ENCODE measurements around the gene LMBR1L.

LMBR1L gene

DNA sequence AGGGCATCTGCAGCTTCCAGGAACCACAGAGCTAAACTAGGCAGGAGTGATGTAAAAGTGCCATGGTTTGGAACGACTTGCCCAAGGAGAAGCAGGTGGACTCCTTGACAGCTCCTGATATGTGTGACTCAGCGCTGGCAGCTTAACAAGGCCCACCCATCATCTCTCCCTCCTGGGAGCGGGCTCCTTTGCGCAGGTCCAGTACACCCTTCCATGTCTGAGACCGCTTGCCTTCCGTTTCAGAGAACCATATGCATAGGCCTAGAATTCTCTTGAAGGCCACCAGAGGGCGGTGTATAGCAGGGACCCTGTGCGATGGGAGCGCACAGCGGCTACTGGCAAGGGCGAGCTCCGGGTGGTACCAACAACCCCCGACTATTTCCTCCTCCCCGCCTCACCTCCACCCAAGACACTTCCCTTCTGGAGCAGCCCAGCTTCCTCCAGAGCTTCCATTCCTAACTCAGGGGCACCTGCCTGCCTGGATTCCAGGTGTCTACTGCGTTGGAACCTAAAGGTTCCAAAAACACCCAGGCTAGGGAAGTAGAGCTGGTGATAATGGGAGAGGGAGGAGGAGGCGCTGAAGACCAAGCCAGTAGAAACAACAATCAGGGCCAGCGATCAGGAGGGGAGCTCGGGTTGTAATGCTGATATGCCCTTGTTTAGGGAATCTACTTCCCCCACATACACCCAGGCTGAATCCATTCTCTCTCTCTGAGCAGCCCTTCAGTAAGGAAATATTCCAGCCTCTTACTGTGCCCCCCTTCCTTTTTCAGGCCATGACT, 22.3 kb downstream of the LMBR1L start:
- H3K36me3 ChIP-seq (ENCODE audit: control insufficient read depth, insufficient read depth, low read length): no peaks in the 10 kb centered on the region
- no peak overlapping the region for H3K4me3 ChIP-seq (replicated peaks; ENCODE audit: low read depth, low read length)
- H3K27me3 ChIP-seq (replicated peaks; ENCODE audit: control insufficient read depth, insufficient read depth, low read length): peaks cover 1% of the 10 kb centered on the region; the same call in 1 of the 2 replicates
- DNase-seq (ENCODE audit: extremely low read depth, insufficient read length): peak; percentile 66
- peak; percentile 96 for TF ChIP-seq CTCF (IDR thresholded peaks at IDR 0.05; ENCODE audit: insufficient read depth, low read length, poor library complexity, severe bottlenecking)

- peaks cover 1% of the 10 kb centered on the region; the same call in 1 of the 2 replicates for H3K27me3 ChIP-seq (replicated peaks; ENCODE audit: control insufficient read depth, insufficient read depth, low read length)
- H3K36me3 ChIP-seq (ENCODE audit: control insufficient read depth, insufficient read depth, low read length): no peaks in the 10 kb centered on the region
- no peak for DNase-seq (ENCODE audit: extremely low read depth, insufficient read length)
- no peak for TF ChIP-seq CTCF (IDR thresholded peaks at IDR 0.05; ENCODE audit: insufficient read depth, low read length, poor library complexity, severe bottlenecking)
- no peak overlapping the region for H3K4me3 ChIP-seq (replicated peaks; ENCODE audit: low read depth, low read length)
Observed at GRCh38 chr12:49086116-49086515, 24.5 kb downstream of the LMBR1L start.

- peaks cover 1% of the 10 kb centered on the region; the same call in 1 of the 2 replicates for H3K27me3 ChIP-seq (replicated peaks; ENCODE audit: control insufficient read depth, insufficient read depth, low read length)
- no peak for DNase-seq (ENCODE audit: extremely low read depth, insufficient read length)
- no peaks in the 10 kb centered on the region for H3K36me3 ChIP-seq (ENCODE audit: control insufficient read depth, insufficient read depth, low read length)
- H3K4me3 ChIP-seq (replicated peaks; ENCODE audit: low read depth, low read length): no peak overlapping the region
- no peak for TF ChIP-seq CTCF (IDR thresholded peaks at IDR 0.05; ENCODE audit: insufficient read depth, low read length, poor library complexity, severe bottlenecking)
Observed at GRCh38 chr12:49084438-49084837, 26.2 kb downstream of the LMBR1L start.

GRCh38 chr12:49079793-49080192, 30.9 kb downstream of the LMBR1L start:
- H3K36me3 ChIP-seq (ENCODE audit: control insufficient read depth, insufficient read depth, low read length): no peaks in the 10 kb centered on the region
- no peak for TF ChIP-seq CTCF (IDR thresholded peaks at IDR 0.05; ENCODE audit: insufficient read depth, low read length, poor library complexity, severe bottlenecking)
- H3K4me3 ChIP-seq (replicated peaks; ENCODE audit: low read depth, low read length): no peak overlapping the region
- no peak for DNase-seq (ENCODE audit: extremely low read depth, insufficient read length)
- H3K27me3 ChIP-seq (replicated peaks; ENCODE audit: control insufficient read depth, insufficient read depth, low read length): no peaks in the 10 kb centered on the region; the same call in 1 of the 2 replicates

DNA sequence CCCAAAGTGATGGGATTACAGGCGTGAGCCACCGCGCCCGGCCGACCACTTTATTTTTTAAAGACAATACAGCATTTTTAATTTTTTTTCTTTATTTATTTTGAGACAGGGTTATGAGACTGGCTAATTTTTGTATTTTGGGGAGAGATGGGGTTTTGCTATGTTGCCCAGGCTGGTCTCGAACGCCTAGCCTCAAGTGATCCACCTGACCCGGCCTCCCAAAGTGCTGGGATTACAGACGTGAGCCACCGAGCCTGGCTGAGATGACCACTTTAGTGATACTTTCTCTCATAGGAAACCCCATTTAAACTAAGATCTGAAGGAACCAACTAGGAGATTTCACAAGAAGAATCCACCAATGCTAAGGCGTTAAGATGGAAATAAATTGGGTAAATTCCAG, 39.7 kb downstream of the LMBR1L start:
- H3K36me3 ChIP-seq (ENCODE audit: control insufficient read depth, insufficient read depth, low read length): peaks cover 2% of the 10 kb centered on the region
- H3K27me3 ChIP-seq (replicated peaks; ENCODE audit: control insufficient read depth, insufficient read depth, low read length): no peaks in the 10 kb centered on the region
- H3K4me3 ChIP-seq (replicated peaks; ENCODE audit: low read depth, low read length): no peak overlapping the region
- no peak for DNase-seq (ENCODE audit: extremely low read depth, insufficient read length)
- no peak for TF ChIP-seq CTCF (IDR thresholded peaks at IDR 0.05; ENCODE audit: insufficient read depth, low read length, poor library complexity, severe bottlenecking)
